HEK293T (cell line): ENCODE results near the gene ACTR5.

Experiments used
- CTCF ChIA-PET: fragments of 350-600 bp; formaldehyde crosslinking; extraction: SDS; loops from one replicate; lab custom pipeline; 2021; ENCODE audit warnings: antibody characterized with exemption, inconsistent platforms; lab: Yijun Ruan, JAX
- POLR2A ChIA-PET: fragments of 350-600 bp; formaldehyde crosslinking; extraction: SDS; loops from one replicate; lab custom pipeline; 2020; ENCODE audit warnings: antibody characterized with exemption, inconsistent platforms; lab: Yijun Ruan, JAX
- DNase-seq: peaks from one replicate; pipeline ENCODE4 v3.0.0; 2012; ENCODE audit warnings: mixed read lengths; ENCODE audit errors: extremely low spot score
- ARNT ChIP-seq: fragments of 450-650 bp; IDR thresholded peaks from 2 replicates; pipeline ENCODE4 v1.6.1; 2017; ENCODE audit warnings: mild to moderate bottlenecking
- BHLHE40 ChIP-seq: fragments of 450-650 bp; IDR thresholded peaks from 2 replicates; pipeline ENCODE4 v1.6.1; 2016; ENCODE audit warnings: mild to moderate bottlenecking, moderate library complexity, borderline replicate concordance
- CTBP1 ChIP-seq: fragments of 450-650 bp; IDR thresholded peaks from 2 replicates; pipeline ENCODE4 v1.6.1; 2016; ENCODE audit warnings: borderline replicate concordance
- ELF4 ChIP-seq: fragments of 450-650 bp; IDR thresholded peaks from 2 replicates; pipeline ENCODE4 v1.6.1; 2017; ENCODE audit warnings: antibody characterized with exemption
- FOXA1 ChIP-seq: fragments of 450-650 bp; IDR thresholded peaks from 2 replicates; pipeline ENCODE4 v1.6.1; 2016; ENCODE audit warnings: mild to moderate bottlenecking
- FOXK2 ChIP-seq: fragments of 450-650 bp; IDR thresholded peaks from 2 replicates; pipeline ENCODE4 v1.6.1; 2016; ENCODE audit warnings: mild to moderate bottlenecking
- FOXM1 ChIP-seq: fragments of 450-650 bp; IDR thresholded peaks from 2 replicates; pipeline ENCODE4 v1.6.1; 2017; ENCODE audit warnings: mild to moderate bottlenecking, borderline replicate concordance
- HDGF ChIP-seq: fragments of 450-650 bp; IDR thresholded peaks from 2 replicates; pipeline ENCODE4 v1.6.1; 2017; ENCODE audit warnings: antibody characterized with exemption, borderline replicate concordance
- L3MBTL2 ChIP-seq: fragments of 450-650 bp; conservative IDR thresholded peaks from 2 replicates; pipeline ENCODE4 v1.6.1; 2016; ENCODE audit warnings: mild to moderate bottlenecking
- LEF1 ChIP-seq: fragments of 450-650 bp; IDR thresholded peaks from 2 replicates; pipeline ENCODE4 v1.6.1; 2017; ENCODE audit warnings: mild to moderate bottlenecking, borderline replicate concordance
- NFRKB ChIP-seq: fragments of 450-650 bp; IDR thresholded peaks from 2 replicates; pipeline ENCODE4 v1.6.1; 2016; ENCODE audit warnings: mild to moderate bottlenecking, moderate library complexity
- SP1 ChIP-seq: fragments of 450-650 bp; IDR thresholded peaks from 2 replicates; pipeline ENCODE4 v1.6.1; 2017
- SUZ12 ChIP-seq: fragments of 450-650 bp; IDR thresholded peaks from 2 replicates; pipeline ENCODE4 v1.6.1; 2016; ENCODE audit warnings: mild to moderate bottlenecking
- TARDBP ChIP-seq: fragments of 450-650 bp; IDR thresholded peaks from 2 replicates; pipeline ENCODE4 v1.6.1; 2016
- ZNF384 ChIP-seq: fragments of 450-650 bp; IDR thresholded peaks from 2 replicates; pipeline ENCODE4 v1.6.1; 2016
- TF ChIP-seq, protein P1 (sequence below): fragments of 450-650 bp; IDR thresholded peaks from 2 replicates; pipeline ENCODE4 v1.6.1; 2016

The ACTR5 gene

DNA sequence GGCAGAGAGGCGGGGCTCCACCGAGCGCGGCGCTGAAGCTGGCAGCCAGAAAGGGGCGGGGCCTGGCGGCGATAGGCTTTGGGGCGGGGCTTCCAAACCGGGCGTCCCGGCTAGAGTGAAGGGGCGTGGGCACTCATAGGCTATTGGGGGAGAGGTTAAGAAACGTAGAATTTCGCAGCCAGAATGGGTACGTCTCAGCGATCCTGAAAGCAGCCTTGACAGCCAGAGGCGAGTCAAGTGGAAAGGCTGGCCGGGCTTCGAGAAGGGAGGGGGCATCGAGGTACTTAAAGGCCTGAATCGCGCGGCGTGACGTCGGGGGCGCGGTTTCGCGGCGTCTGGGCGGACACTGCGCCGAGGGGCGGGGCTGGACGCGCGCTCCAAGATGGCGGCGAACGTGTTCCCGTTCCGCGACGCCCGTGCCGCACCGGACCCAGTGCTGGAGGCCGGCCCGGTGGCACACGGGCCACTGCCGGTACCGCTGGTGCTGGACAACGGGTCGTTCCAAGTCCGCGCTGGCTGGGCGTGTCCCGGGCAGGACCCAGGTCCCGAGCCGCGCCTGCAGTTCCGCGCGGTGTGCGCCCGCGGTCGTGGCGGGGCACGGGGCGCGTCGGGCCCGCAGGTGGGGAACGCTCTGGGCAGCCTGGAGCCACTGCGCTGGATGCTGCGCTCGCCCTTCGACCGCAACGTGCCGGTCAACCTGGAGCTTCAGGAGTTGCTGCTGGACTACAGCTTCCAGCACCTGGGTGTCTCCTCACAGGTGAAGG lies at the start of gene ACTR5:
Gene ACTR5, plus strand, starts transcription at position 364 of the 764 bp plus-strand sequence. Its CDS starts 19 bp downstream, at position 383.
- TF ChIP-seq NFRKB (no peak), ELF4 (no peak), L3MBTL2 (peak; percentile 7)
- ChIA-PET CTCF (interaction anchor here (0.7 kb wide), 1 partner anchor 90 kb away, joined by 3 read pairs; no protein-coding TSS in a partner anchor), POLR2A (interaction anchor here (0.8 to 1.0 kb wide), 2 partner anchors 9 to 90 kb away, joined by 3 read pairs; no protein-coding TSS in a partner anchor)
- DNase-seq: peak; percentile 95

DNA sequence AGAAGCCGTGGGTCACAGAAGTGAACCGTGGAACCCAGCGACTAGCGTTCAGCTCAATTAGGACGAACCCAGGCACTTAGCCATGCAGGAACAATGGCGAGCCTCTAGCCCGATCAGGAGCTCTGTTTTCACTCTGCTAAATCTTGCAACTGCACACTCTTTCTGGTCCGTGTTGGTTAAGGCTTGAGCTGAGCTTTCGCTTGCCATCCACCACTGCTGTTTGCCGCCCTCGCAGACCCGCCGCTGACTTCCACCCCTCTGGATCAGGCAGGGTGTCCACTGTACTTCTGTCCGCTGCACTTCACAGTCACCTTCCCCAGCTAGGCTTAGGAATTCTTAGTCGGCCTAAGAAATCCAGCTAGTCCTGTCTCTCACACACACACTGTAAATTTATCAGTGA lies 49.7 kb upstream of the ACTR5 start:
- TF ChIP-seq HDGF: no peak
- no peak for TF ChIP-seq FOXA1
- TF ChIP-seq L3MBTL2: no peak
- TF ChIP-seq NFRKB: no peak
- TF ChIP-seq, protein P1, sequence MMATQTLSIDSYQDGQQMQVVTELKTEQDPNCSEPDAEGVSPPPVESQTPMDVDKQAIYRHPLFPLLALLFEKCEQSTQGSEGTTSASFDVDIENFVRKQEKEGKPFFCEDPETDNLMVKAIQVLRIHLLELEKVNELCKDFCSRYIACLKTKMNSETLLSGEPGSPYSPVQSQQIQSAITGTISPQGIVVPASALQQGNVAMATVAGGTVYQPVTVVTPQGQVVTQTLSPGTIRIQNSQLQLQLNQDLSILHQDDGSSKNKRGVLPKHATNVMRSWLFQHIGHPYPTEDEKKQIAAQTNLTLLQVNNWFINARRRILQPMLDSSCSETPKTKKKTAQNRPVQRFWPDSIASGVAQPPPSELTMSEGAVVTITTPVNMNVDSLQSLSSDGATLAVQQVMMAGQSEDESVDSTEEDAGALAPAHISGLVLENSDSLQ: no peak
- TF ChIP-seq LEF1: no peak
- no peak for TF ChIP-seq FOXM1
- no peak for TF ChIP-seq TARDBP
- TF ChIP-seq SP1: no peak
- no peak for TF ChIP-seq ZNF384
- no peak for TF ChIP-seq SUZ12
- TF ChIP-seq ARNT: no peak
- CTCF ChIA-PET: no interaction called here
- POLR2A ChIA-PET: no interaction called here
- no peak for DNase-seq

DNA sequence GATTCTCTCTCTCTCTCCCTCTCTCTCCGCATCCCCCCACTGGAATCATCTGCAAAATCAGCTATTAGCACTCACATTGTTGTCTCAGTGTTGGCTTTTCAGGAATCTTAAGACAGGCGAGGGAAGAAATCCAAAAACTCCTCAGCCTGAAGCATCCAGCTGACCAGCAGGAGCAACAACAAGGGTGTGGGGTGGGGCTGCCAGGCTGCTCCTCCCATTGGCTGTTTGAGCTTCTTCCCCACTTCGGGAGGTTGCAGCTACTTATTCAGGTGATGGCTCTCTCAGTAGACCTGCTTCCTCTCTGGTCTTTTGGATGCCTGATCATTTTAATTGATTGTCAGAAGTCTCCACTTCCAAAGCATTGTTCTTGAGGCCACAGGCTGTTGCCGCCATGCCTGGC lies 48.1 kb upstream of the ACTR5 start:
- ChIA-PET CTCF (no interaction called here), POLR2A (no interaction called here)
- DNase-seq: no peak
- no peak for TF ChIP-seq LEF1
- no peak for TF ChIP-seq ARNT
- TF ChIP-seq L3MBTL2: no peak
- no peak for TF ChIP-seq ZNF384
- TF ChIP-seq ELF4: no peak

DNA sequence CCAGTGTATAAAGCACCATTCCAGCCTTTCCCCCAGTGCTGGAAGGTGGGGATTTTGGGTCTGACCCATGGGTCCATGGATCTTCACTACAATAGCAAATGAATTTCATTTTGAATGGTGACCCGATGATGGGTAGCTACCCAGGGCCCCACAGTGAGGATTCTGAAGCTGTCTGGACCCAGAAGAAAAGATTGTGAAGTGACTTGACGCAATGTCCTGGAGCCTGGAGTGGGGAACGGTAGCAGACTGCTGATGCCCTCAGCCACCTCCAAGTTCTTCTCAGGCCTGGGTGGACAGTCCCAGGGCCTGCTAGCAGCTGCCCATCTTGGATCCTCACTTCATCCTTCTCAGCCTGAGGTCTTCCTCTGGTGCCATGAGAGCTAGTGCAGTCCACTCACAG lies 47.3 kb upstream of the ACTR5 start:
- no peak for DNase-seq
- ChIA-PET POLR2A (no interaction called here), CTCF (no interaction called here)
- TF ChIP-seq NFRKB (no peak), FOXK2 (no peak), BHLHE40 (no peak), TARDBP (no peak), SP1 (no peak), FOXM1 (no peak), LEF1 (no peak), CTBP1 (no peak), ELF4 (no peak), L3MBTL2 (no peak), SUZ12 (no peak)
- TF ChIP-seq, protein P1: no peak

DNA sequence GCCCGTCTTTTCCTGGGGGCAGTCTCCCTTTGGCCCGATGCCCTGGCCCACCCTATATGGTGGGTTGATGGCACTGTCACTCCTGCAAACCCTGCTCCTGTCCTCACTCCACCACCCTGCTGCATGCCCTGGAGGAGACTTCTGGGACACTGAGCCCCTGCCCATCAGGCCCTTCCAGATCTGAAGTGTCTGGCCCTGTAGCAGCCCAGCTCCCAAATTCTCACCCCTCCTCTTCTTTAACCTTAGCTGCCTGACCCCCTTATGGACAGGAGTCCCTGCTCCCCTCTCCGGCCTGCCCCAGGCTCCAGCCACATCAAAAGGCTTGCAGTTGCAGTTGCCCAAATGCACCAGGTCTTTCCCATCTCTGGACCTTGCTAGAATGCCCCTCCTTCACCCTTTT lies 44.7 kb upstream of the ACTR5 start:
- ChIA-PET CTCF (no interaction called here), POLR2A (no interaction called here)
- no peak for DNase-seq
- no peak for TF ChIP-seq ELF4
- no peak for TF ChIP-seq CTBP1
- no peak for TF ChIP-seq FOXA1
- TF ChIP-seq ARNT: no peak
- TF ChIP-seq SUZ12: no peak
- TF ChIP-seq SP1: no peak
- TF ChIP-seq TARDBP: no peak
- TF ChIP-seq LEF1: no peak

DNA sequence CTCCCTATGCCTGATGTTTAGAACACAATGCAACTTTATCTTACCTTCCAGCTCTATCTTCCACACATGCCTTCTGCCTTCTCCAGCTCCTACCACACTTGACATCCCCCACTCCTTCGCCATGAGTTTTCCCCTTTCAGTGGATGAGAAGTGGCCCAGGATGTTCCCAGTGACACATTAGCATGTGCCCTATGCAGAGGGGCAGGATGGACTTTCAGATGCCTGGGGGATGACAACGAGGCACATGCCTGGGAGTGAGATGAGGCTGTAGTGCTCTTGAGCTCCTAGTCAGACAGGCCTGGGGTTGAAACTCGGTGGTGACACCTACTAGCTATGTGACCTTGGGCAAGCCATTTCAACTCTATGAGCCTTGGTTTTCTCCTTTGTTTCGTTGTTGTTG lies 44.1 kb upstream of the ACTR5 start:
- no peak for TF ChIP-seq FOXA1
- no peak for TF ChIP-seq HDGF
- TF ChIP-seq TARDBP: no peak
- no peak for TF ChIP-seq FOXK2
- TF ChIP-seq ZNF384: no peak
- no peak for TF ChIP-seq ARNT
- TF ChIP-seq, protein P1: no peak
- no peak for TF ChIP-seq ELF4
- TF ChIP-seq CTBP1: no peak
- CTCF ChIA-PET: interaction anchor here (0.7 kb wide), 1 partner anchor 367 kb away, joined by 3 read pairs; no protein-coding TSS in a partner anchor
- no peak for DNase-seq
- POLR2A ChIA-PET: no interaction called here

DNA sequence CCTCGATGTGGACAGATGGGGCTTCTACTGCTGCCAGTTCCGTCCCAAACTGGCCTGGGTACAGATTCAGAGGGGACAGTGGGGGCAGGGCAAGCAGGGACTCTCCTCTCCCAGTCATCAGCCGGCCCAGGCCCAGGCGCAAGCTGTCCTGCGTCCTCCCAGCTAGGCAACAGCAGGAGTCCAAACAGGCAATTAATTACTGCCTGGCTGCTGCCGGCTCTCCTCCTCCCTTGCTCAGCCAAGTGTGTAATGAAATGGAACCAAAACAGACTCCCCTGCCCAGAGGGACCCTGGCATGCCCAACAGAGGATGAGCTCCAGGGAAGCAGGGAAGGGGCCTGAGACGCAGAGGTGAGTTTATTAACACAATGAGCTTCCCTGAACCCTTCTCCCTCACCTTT lies 41.8 kb upstream of the ACTR5 start:
- TF ChIP-seq L3MBTL2: no peak
- TF ChIP-seq, protein P1: peak; percentile 40; the same call in 1 of the 2 replicates
- DNase-seq: no peak
- CTCF ChIA-PET: interaction anchor here (0.7 kb wide), 1 partner anchor 36 kb away, joined by 3 read pairs; no protein-coding TSS in a partner anchor
- POLR2A ChIA-PET: no interaction called here
